ENCODE data around the gene USP48.

USP48 gene

GRCh38 chr1:21668232-21668950, 114.6 kb downstream of the USP48 start:
- DNase-seq (ENCODE audit: low read depth) = no peak

- no peak for DNase-seq (ENCODE audit: low read depth)
These were observed 115.4 kb downstream of the USP48 start for GRCh38 chr1:21667348-21668231.

- no peak for DNase-seq (ENCODE audit: low read depth)
These were observed 116.2 kb downstream of the USP48 start for GRCh38 chr1:21666576-21667320.

- DNase-seq (ENCODE audit: low read depth) = no peak
These were observed 117.0 kb downstream of the USP48 start for GRCh38 chr1:21665711-21666575.

GRCh38 chr1:21664806-21665588, 118.0 kb downstream of the USP48 start:
- no peak for DNase-seq (ENCODE audit: low read depth)

GRCh38 chr1:21663951-21664805, 118.8 kb downstream of the USP48 start:
- no peak for DNase-seq (ENCODE audit: low read depth)

- no peak for DNase-seq (ENCODE audit: low read depth)
These were observed 119.5 kb downstream of the USP48 start for GRCh38 chr1:21663248-21663950.

GRCh38 chr1:21662426-21663247, 120.3 kb downstream of the USP48 start:
- DNase-seq (ENCODE audit: low read depth) = no peak

- DNase-seq (ENCODE audit: low read depth) = no peak
These were observed 121.1 kb downstream of the USP48 start for GRCh38 chr1:21661886-21662285.

- no peak for DNase-seq (ENCODE audit: low read depth)
These were observed 123.0 kb downstream of the USP48 start for GRCh38 chr1:21659924-21660326.

GRCh38 chr1:21659099-21659923, 123.6 kb downstream of the USP48 start:
- no peak for DNase-seq (ENCODE audit: low read depth)

GRCh38 chr1:21657456-21658190, 125.3 kb downstream of the USP48 start:
- no peak for DNase-seq (ENCODE audit: low read depth)

GRCh38 chr1:21655748-21656147, 127.2 kb downstream of the USP48 start:
- DNase-seq (ENCODE audit: low read depth) = no peak

GRCh38 chr1:21655259-21655658, 127.7 kb downstream of the USP48 start:
- DNase-seq (ENCODE audit: low read depth) = no peak

GRCh38 chr1:21654209-21654608, 128.7 kb downstream of the USP48 start:
- no peak for DNase-seq (ENCODE audit: low read depth)

- no peak for DNase-seq (ENCODE audit: low read depth)
These were observed 129.2 kb downstream of the USP48 start for GRCh38 chr1:21653744-21654100.
